ENCODE results near the gene PTPRA.

The PTPRA gene

GRCh38 chr20:3031524-3032147 lies 158.4 kb downstream of the PTPRA start:
- ATAC-seq (replicated peaks), result no peak
- Mint-ChIP-seq H3K36me3 (peaks cover 27 to 48% of the 10 kb centered on the region in 2 donors), H3K27ac (no peak overlapping the region), H3K4me3 (no peak overlapping the region), H3K9me3 (no peaks in the 10 kb centered on the region), H3K27me3 (no peaks in the 10 kb centered on the region), H3K4me1 (peaks cover 0 to 3% of the 10 kb centered on the region in 2 donors)
- no peak for DNase-seq

- Mint-ChIP-seq H3K4me3 (no peak overlapping the region), H3K36me3 (peaks cover 21 to 38% of the 10 kb centered on the region in 2 donors), H3K9me3 (no peaks in the 10 kb centered on the region), H3K4me1 (no peaks in the 10 kb centered on the region), H3K27me3 (no peaks in the 10 kb centered on the region), H3K27ac (no peak overlapping the region)
- ATAC-seq (replicated peaks) (no peak), DNase-seq (no peak)
Observed at GRCh38 chr20:3032624-3033023, 159.3 kb downstream of the PTPRA start.

GRCh38 chr20:3037654-3038053 lies 164.4 kb downstream of the PTPRA start:
- H3K4me3 Mint-ChIP-seq, result no peak overlapping the region
- DNase-seq, result no peak
- no peak overlapping the region for H3K27ac Mint-ChIP-seq
- no peaks in the 10 kb centered on the region for H3K27me3 Mint-ChIP-seq
- ATAC-seq (replicated peaks), result no peak
- no peaks in the 10 kb centered on the region for H3K9me3 Mint-ChIP-seq
- H3K36me3 Mint-ChIP-seq, result peaks cover 24 to 49% of the 10 kb centered on the region in 2 donors
- peaks cover 0 to 2% of the 10 kb centered on the region in 2 donors for H3K4me1 Mint-ChIP-seq

- Mint-ChIP-seq H3K27me3 (no peaks in the 10 kb centered on the region), H3K4me3 (no peak overlapping the region), H3K4me1 (peaks cover 0 to 2% of the 10 kb centered on the region in 2 donors), H3K27ac (peak overlapping the region; percentile 16), H3K36me3 (peaks cover 24 to 49% of the 10 kb centered on the region in 2 donors), H3K9me3 (no peaks in the 10 kb centered on the region)
- DNase-seq (no peak), ATAC-seq (replicated peaks) (no peak)
Observed at GRCh38 chr20:3038454-3038853, 165.2 kb downstream of the PTPRA start.

- ATAC-seq (replicated peaks) (no peak), DNase-seq (no peak)
- peaks cover 2 to 4% of the 10 kb centered on the region in 2 donors for H3K4me1 Mint-ChIP-seq
- H3K27me3 Mint-ChIP-seq, result no peaks in the 10 kb centered on the region
- H3K4me3 Mint-ChIP-seq, result no peak overlapping the region
- H3K27ac Mint-ChIP-seq, result no peak overlapping the region
- H3K9me3 Mint-ChIP-seq, result no peaks in the 10 kb centered on the region
- H3K36me3 Mint-ChIP-seq, result peaks cover 24 to 49% of the 10 kb centered on the region in 2 donors
Observed at GRCh38 chr20:3039426-3039825, 166.1 kb downstream of the PTPRA start.

DNA sequence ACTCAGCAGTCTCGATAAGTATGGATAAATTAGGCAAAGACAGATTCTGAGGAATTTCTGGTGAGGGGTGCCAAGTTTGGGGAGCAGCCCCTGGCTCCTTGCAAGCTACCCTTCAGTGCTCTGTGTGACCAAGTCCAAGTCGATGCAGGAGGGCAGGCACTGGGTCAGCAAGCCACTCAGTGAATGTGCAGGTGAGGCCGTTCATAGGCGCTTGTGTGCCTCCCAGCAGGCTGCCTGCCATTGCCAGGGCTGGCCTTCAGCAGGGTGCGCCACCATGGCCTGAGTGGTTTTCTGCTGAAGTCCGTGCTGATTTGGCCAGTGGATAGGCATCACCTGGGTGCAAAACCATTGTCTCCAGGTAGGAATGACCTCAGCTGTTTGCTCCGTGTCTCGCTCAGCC lies 166.8 kb downstream of the PTPRA start:
- no peaks in the 10 kb centered on the region for H3K9me3 Mint-ChIP-seq
- H3K4me1 Mint-ChIP-seq, result peaks cover 4 to 8% of the 10 kb centered on the region in 2 donors
- ATAC-seq (replicated peaks) (no peak), DNase-seq (no peak)
- peak overlapping the region; percentile 26 for H3K27ac Mint-ChIP-seq
- H3K36me3 Mint-ChIP-seq, result peaks cover 21 to 45% of the 10 kb centered on the region in 2 donors
- no peaks in the 10 kb centered on the region for H3K27me3 Mint-ChIP-seq
- no peak overlapping the region for H3K4me3 Mint-ChIP-seq

DNA sequence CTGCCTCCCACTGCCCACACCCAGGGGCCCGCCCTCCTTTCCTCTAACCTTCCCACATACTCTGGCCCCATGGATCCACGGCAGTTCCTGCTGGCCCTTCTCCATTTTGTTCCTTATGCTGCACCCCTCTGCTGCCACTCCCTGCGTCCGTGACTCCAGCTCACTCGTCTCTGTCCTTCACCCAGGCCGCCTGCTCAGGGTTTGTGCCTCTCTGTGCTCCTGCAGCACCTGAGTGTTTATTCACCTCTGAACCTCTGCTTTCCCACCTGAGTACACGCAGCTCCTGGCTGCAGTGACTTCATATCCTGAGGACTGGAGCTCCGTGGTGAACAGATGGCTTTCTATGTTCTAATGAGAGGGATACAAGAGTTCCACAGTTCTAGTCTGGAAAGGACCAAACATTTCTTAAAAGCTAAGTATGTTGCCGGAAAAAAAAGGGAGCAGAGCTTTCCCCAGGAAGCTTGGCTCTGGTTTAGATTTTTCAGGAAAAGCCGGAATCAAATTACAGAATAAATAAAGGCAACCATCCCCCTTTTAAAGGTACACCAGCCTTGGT lies 168.7 kb downstream of the PTPRA start:
- Mint-ChIP-seq H3K27ac (peak overlapping the region; percentile 37), H3K4me3 (no peak overlapping the region), H3K27me3 (no peaks in the 10 kb centered on the region), H3K9me3 (no peaks in the 10 kb centered on the region), H3K36me3 (peaks cover 18 to 35% of the 10 kb centered on the region in 2 donors), H3K4me1 (peaks cover 11 to 21% of the 10 kb centered on the region in 2 donors)
- no peak for DNase-seq
- ATAC-seq (replicated peaks), result no peak

GRCh38 chr20:3042625-3043024 lies 169.3 kb downstream of the PTPRA start:
- no peak for DNase-seq
- Mint-ChIP-seq H3K27me3 (no peaks in the 10 kb centered on the region), H3K9me3 (no peaks in the 10 kb centered on the region), H3K4me1 (peaks cover 13 to 28% of the 10 kb centered on the region in 2 donors), H3K27ac (no peak overlapping the region), H3K4me3 (no peak overlapping the region), H3K36me3 (peaks cover 17 to 36% of the 10 kb centered on the region in 2 donors)
- ATAC-seq (replicated peaks), result no peak

GRCh38 chr20:3043322-3043721 lies 170.0 kb downstream of the PTPRA start, which contains the start of gene GNRH2:
GNRH2 (plus strand) TSS chr20:3043622; CDS start chr20:3044415, 793 bp downstream.
- no peak for ATAC-seq (replicated peaks)
- Mint-ChIP-seq H3K4me1 (peaks cover 13 to 35% of the 10 kb centered on the region in 2 donors), H3K4me3 (peak within 1 kb of the TSS in 1 of 2 donors; percentile 43), H3K27me3 (no peaks in the 10 kb centered on the region), H3K27ac (peak within 1 kb of the TSS; percentile 53), H3K36me3 (peaks cover 18 to 38% of the 10 kb centered on the region in 2 donors), H3K9me3 (no peaks in the 10 kb centered on the region)
- DNase-seq, result no peak

- H3K27ac Mint-ChIP-seq, result no peak overlapping the region
- peaks cover 16 to 38% of the 10 kb centered on the region in 2 donors for H3K4me1 Mint-ChIP-seq
- no peaks in the 10 kb centered on the region for H3K9me3 Mint-ChIP-seq
- H3K27me3 Mint-ChIP-seq, result no peaks in the 10 kb centered on the region
- peak overlapping the region; percentile 43 to 94 for H3K4me3 Mint-ChIP-seq
- DNase-seq (no peak), ATAC-seq (replicated peaks) (no peak)
- peaks cover 21 to 33% of the 10 kb centered on the region in 2 donors for H3K36me3 Mint-ChIP-seq
Observed at GRCh38 chr20:3044336-3044965, 171.2 kb downstream of the PTPRA start.

GRCh38 chr20:3045042-3045815 lies 171.9 kb downstream of the PTPRA start:
- peaks cover 16 to 38% of the 10 kb centered on the region in 2 donors for H3K4me1 Mint-ChIP-seq
- H3K36me3 Mint-ChIP-seq, result peaks cover 28 to 36% of the 10 kb centered on the region in 2 donors
- peak overlapping the region; percentile 86 to 94 for H3K4me3 Mint-ChIP-seq
- ATAC-seq (replicated peaks), result peak; percentile 68 to 73
- peak; percentile 75 for DNase-seq
- no peaks in the 10 kb centered on the region for H3K9me3 Mint-ChIP-seq
- no peaks in the 10 kb centered on the region for H3K27me3 Mint-ChIP-seq
- H3K27ac Mint-ChIP-seq, result peak overlapping the region; percentile 95

- peaks cover 16 to 38% of the 10 kb centered on the region in 2 donors for H3K4me1 Mint-ChIP-seq
- DNase-seq (peak; percentile 84), ATAC-seq (replicated peaks) (peak; percentile 93 to 95)
- H3K4me3 Mint-ChIP-seq, result peak within 1 kb of the TSS; percentile 86 to 94
- H3K27ac Mint-ChIP-seq, result peak within 1 kb of the TSS; percentile 95
- peaks cover 24 to 35% of the 10 kb centered on the region in 2 donors for H3K36me3 Mint-ChIP-seq
- H3K27me3 Mint-ChIP-seq, result no peaks in the 10 kb centered on the region
- no peaks in the 10 kb centered on the region for H3K9me3 Mint-ChIP-seq
Observed at GRCh38 chr20:3045816-3046676, 172.8 kb downstream of the PTPRA start, which contains the start of gene MRPS26. MRPS26 (plus strand) TSS chr20:3046052; CDS start chr20:3046069, 17 bp downstream.

DNA sequence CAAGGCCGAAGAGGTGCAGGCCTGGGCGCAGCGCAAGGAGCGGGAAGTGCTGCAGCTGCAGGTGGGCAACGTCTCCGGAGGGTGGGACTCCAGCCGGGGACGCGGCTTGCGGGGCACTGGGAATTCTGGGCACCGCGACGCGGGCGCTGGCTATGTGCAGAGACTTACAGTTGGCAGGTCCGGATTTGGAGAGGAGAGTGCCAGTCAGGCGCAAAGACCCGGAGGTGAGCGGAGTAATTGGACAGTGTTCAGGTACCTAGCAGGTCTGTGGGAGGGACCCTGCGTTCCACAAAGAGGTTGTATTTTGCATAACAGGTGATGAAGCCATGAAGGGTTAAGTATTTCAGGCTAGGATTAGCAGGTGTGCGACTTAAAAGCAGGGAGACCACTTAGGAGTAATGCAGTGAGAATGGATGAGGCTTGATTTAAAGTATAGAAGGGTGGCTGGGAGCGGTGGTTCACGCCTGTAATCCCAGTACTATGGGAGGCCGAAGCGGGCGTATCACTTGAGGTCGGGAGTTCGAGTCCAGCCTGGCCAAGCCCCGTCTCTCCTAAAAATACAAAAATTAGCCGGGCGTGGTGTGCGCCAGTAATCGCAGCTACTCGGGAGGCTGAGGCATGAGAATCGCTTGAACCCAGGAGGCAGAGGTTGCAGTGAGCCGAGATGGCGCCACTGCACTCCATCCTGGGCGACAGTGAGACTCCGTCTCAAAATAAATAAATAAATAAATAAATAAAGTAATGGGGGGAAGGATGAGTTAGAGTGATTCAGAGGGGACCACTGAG lies 173.6 kb downstream of the PTPRA start:
- H3K27ac Mint-ChIP-seq, result peak overlapping the region; percentile 89
- no peak for ATAC-seq (replicated peaks)
- DNase-seq, result no peak
- H3K36me3 Mint-ChIP-seq, result peaks cover 24 to 30% of the 10 kb centered on the region in 2 donors
- peak overlapping the region; percentile 86 to 94 for H3K4me3 Mint-ChIP-seq
- peaks cover 14 to 38% of the 10 kb centered on the region in 2 donors for H3K4me1 Mint-ChIP-seq
- H3K27me3 Mint-ChIP-seq, result no peaks in the 10 kb centered on the region
- H3K9me3 Mint-ChIP-seq, result no peaks in the 10 kb centered on the region

All from stimulated activated naive B cell treated with anti-CD40 and anti-IgM and Interleukin-4, amounts not matched to agents 10 μg/mL and 1 μg/mL and 100 μg/mL, for 72 hours (primary cell).